ENCODE results near the gene SLX1A. TPM values are rescaled to one million over a fixed set of nuclear protein-coding genes. Genes with fewer than 3 reads are reported as not detected.
"Not testable (repeated sequence)": the region's sequence is repeated elsewhere in the genome, so short reads cannot be mapped to it uniquely, and the experiment has no call there.

SLX1A gene
- total and polyA plus RNA-seq, 9 of the 15 experiments (the other 6 are each of a cell fraction or from before 2014, with no cell fraction given), result 2.3 to 86.5 (median 11.6) TPM

DNA sequence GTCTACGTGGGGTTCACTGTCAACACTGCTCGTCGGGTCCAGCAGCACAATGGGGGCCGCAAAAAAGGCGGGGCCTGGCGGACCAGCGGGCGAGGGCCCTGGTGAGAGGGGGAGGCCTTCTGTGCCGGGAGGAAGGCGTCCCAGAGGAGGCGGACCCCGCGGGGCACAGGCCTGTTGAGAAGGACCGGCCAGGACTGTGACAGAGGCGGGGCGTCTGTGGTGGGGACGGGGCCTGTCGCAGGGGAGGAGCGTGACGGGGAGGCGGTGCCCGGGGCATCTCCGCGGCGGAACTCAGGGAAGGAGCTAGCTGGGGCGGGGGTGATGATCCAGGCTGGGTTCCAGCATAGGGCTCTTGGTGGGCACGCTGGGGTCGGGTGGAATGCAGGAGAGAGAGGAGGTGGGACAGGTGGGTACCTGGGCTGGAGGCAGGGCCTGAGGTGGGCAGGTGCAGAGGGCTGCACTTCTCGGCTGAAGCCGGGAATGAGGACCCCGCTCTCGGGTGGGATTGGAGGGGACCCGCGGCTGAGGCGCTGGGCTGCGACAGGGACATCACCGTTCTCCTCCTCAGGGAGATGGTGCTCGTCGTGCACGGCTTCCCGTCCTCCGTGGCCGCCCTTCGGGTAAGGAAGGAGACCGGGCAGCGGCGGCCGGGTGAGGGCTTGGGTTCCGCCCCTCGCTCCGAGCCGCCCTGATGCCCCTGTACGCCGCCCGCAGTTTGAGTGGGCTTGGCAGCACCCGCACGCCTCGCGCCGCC lies 674 bp downstream of the SLX1A start:
- DNase-seq (ENCODE audit: extremely low read depth in 1 of 4, low spot score in 3 of 4); H3K4me3 ChIP-seq; H3K9me3 ChIP-seq (replicated peaks; ENCODE audit: control insufficient read depth, insufficient read depth, low read depth, low read length); H2AFZ ChIP-seq (ENCODE audit: low read depth, low read length); H4K20me1 ChIP-seq (replicated peaks; ENCODE audit: control insufficient read depth, insufficient read depth, low read length); POLR2A ChIA-PET; H3K27ac ChIP-seq (ENCODE audit: extremely low read depth, low read depth, low read length); H3K4me1 ChIP-seq (replicated peaks in 1 of 2; ENCODE audit: control insufficient read depth in 2 of 2, insufficient read depth in 2 of 2, low read length in 2 of 2); H3K79me2 ChIP-seq (ENCODE audit: control insufficient read depth, insufficient read depth, low read length); CTCF ChIA-PET (ENCODE audit: low intra/inter-chr PET ratio); H3K36me3 ChIP-seq (ENCODE audit: control insufficient read depth, insufficient read depth, low read length); H3K27me3 ChIP-seq (ENCODE audit: control insufficient read depth in 2 of 2, insufficient read depth in 2 of 2, low read length in 2 of 2); intact Hi-C loops (cut with micrococcal nuclease); H3K9me1 ChIP-seq (ENCODE audit: control insufficient read depth, insufficient read depth, low read length): not testable (repeated sequence)
- ATAC-seq, result peak; percentile 88
- H3K9ac ChIP-seq (ENCODE audit: insufficient read depth in 1 of 2, low read depth in 2 of 2, low read length in 2 of 2), result peak overlapping the region in 1 of 2 experiments; percentile 68; a peak in 1 of 4 replicates
- BruUV-seq (replicated peaks), result TSS peak; percentile 96
- 0 out of 2 replicates have a peak, but pooled peaks have one; percentile 27 for TF ChIP-seq POLR2G (IDR thresholded peaks at IDR 0.05; ENCODE audit: low read depth, low read length)
- peak; percentile 63 for FAIRE-seq
- H3K4me2 ChIP-seq (ENCODE audit: insufficient read depth, low read length), result peak overlapping the region; percentile 41; the same call in 1 of the 2 replicates
- 42% methylated on average over 9 of the region's 60 CpGs for WGBS (ENCODE audit: insufficient coverage, low coverage, missing lambda C conversion rate)
- in situ Hi-C loops (cut with MboI), result loop anchor here (10.0 kb wide), 1 partner anchor 210 kb away; the partner anchor contains the start of gene ZNF771

DNA sequence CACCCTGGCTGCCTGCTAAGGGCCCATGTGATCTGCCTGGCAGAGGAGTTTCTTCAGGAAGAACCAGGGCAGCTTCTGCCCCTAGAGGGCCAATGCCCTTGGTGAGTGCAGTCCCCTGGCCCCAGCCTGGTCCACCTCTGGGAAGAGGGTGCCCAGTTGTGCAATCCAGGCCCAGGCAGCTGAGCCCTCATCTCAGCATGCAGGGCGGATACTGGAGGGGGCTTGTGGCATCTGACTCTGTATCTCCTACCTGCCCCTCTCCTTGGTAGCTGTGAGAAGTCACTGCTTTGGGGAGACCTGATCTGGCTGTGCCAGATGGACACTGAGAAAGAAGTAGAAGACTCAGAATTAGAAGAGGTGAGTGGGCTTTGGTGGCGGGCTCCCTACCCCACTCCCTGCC lies 3.3 kb downstream of the SLX1A start:
- FAIRE-seq; H3K9ac ChIP-seq (ENCODE audit: insufficient read depth in 1 of 2, low read depth in 2 of 2, low read length in 2 of 2); H3K27ac ChIP-seq (ENCODE audit: extremely low read depth, low read depth, low read length); H3K36me3 ChIP-seq (ENCODE audit: control insufficient read depth, insufficient read depth, low read length); H3K79me2 ChIP-seq (ENCODE audit: control insufficient read depth, insufficient read depth, low read length); H4K20me1 ChIP-seq (replicated peaks; ENCODE audit: control insufficient read depth, insufficient read depth, low read length); intact Hi-C loops (cut with micrococcal nuclease); H2AFZ ChIP-seq (ENCODE audit: low read depth, low read length); H3K4me1 ChIP-seq (replicated peaks in 1 of 2; ENCODE audit: control insufficient read depth in 2 of 2, insufficient read depth in 2 of 2, low read length in 2 of 2); CTCF ChIA-PET (ENCODE audit: low intra/inter-chr PET ratio); DNase-seq (ENCODE audit: extremely low read depth in 1 of 4, low spot score in 3 of 4); BruUV-seq (replicated peaks); H3K9me3 ChIP-seq (replicated peaks; ENCODE audit: control insufficient read depth, insufficient read depth, low read depth, low read length); H3K9me1 ChIP-seq (ENCODE audit: control insufficient read depth, insufficient read depth, low read length); H3K4me2 ChIP-seq (ENCODE audit: insufficient read depth, low read length); H3K27me3 ChIP-seq (ENCODE audit: control insufficient read depth in 2 of 2, insufficient read depth in 2 of 2, low read length in 2 of 2); ATAC-seq; POLR2A ChIA-PET; H3K4me3 ChIP-seq: not testable (repeated sequence)
- in situ Hi-C loops (cut with MboI), result loop anchor here (10.0 kb wide), 1 partner anchor 208 kb away; the partner anchor contains the start of gene ZNF771
- WGBS (ENCODE audit: insufficient coverage, low coverage, missing lambda C conversion rate), result 29% methylated on average over 1 of the region's 2 CpGs

DNA sequence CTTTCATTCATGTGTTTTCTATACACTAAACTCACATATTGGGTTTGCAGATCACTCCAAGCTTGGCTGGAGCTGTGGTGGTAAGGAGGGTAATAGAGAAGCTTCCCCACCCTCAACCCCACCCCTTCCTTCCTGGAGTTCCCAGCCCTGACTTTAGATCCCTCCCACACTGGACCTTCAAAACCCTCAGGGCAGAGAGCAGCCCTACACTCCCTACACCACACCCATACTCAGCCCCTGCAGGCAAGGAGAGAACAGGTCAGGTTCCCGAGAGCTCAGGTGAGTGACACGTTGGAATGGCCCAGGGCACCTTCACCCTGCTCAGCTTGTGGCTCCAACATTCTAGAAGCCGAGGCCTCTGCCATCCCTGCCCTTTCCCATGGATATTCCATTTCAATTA lies 5.4 kb downstream of the SLX1A start, which contains the start of gene SULT1A3:
Gene SULT1A3, plus strand, starts transcription at position 207 of the 400 bp plus-strand sequence. CDS start 1,474 bp downstream, outside the sequence.
- WGBS (ENCODE audit: insufficient coverage, low coverage, missing lambda C conversion rate), result no CpG with 5 or more reads among the region's 3 CpGs
- BruUV-seq (replicated peaks); H3K27me3 ChIP-seq (ENCODE audit: control insufficient read depth in 2 of 2, insufficient read depth in 2 of 2, low read length in 2 of 2); H3K9ac ChIP-seq (ENCODE audit: insufficient read depth in 1 of 2, low read depth in 2 of 2, low read length in 2 of 2); H4K20me1 ChIP-seq (replicated peaks; ENCODE audit: control insufficient read depth, insufficient read depth, low read length); CTCF ChIA-PET (ENCODE audit: low intra/inter-chr PET ratio); H2AFZ ChIP-seq (ENCODE audit: low read depth, low read length); H3K4me3 ChIP-seq; H3K79me2 ChIP-seq (ENCODE audit: control insufficient read depth, insufficient read depth, low read length); H3K36me3 ChIP-seq (ENCODE audit: control insufficient read depth, insufficient read depth, low read length); FAIRE-seq; H3K9me1 ChIP-seq (ENCODE audit: control insufficient read depth, insufficient read depth, low read length); intact Hi-C loops (cut with micrococcal nuclease); H3K9me3 ChIP-seq (replicated peaks; ENCODE audit: control insufficient read depth, insufficient read depth, low read depth, low read length); H3K4me1 ChIP-seq (replicated peaks in 1 of 2; ENCODE audit: control insufficient read depth in 2 of 2, insufficient read depth in 2 of 2, low read length in 2 of 2); POLR2A ChIA-PET; H3K27ac ChIP-seq (ENCODE audit: extremely low read depth, low read depth, low read length); DNase-seq (ENCODE audit: extremely low read depth in 1 of 4, low spot score in 3 of 4); H3K4me2 ChIP-seq (ENCODE audit: insufficient read depth, low read length): not testable (repeated sequence)
- ATAC-seq, result peak; percentile 66
- in situ Hi-C loops (cut with MboI), result loop anchor here (10.0 kb wide), 1 partner anchor 206 kb away; the partner anchor contains the start of gene ZNF771

Measured in K562 (cell line).